GM18511 (cell line): ENCODE measurements around the gene EHD4.

ENCODE experiments used
- ATAC-seq: cut with Tn5 transposase; IDR thresholded peaks from one replicate; pipeline ENCODE4 v1.9.1; 2021; ENCODE audit warnings: mild to moderate bottlenecking, moderate library complexity; ENCODE audit not compliant: unreplicated experiment

The EHD4 gene

GRCh38 chr15:41899854-41900442 is 72.4 kb downstream of the EHD4 start:
- ATAC-seq = no peak

- ATAC-seq = no peak
Measured at GRCh38 chr15:41897363-41897799, 75.0 kb downstream of the EHD4 start.

DNA sequence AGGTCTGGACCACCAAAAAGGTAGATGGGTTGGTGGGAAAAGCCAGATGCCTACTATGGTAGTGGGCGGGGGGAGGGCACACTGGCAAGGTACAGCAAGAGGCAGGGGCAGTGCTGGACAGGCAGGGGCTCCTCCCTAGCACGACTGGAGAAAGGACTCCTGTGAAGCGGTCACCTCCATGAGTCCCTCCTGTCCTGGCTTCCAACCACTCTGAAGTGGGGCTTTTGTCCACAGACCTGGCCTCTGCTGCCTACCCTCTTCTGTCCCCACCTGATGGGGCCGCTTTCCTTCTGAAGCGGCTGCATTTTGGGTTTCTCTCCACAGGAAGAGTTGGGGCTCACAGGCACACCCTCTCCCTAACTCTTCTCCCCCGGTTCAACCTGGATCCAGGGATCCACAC is 75.8 kb downstream of the EHD4 start:
- ATAC-seq = no peak

DNA sequence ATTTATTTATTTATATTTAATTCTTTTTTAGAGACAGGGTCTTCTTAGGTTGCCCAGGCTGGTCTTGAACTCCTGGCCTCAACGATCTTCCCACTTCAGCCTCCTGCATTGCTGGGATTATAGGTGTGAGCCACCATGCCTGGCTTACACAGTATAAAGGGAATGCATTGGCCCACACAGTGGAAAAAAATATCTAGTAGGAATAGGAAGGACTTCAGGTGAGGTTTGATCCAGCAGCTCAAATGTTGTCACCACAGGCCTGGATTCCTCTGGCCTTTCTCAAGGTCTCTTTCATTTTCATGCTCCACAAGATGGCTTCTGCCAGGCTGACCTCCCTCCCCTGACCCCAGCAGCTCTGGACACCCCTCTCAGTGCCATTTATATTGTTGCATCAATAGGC is 76.4 kb downstream of the EHD4 start:
- ATAC-seq = no peak

DNA sequence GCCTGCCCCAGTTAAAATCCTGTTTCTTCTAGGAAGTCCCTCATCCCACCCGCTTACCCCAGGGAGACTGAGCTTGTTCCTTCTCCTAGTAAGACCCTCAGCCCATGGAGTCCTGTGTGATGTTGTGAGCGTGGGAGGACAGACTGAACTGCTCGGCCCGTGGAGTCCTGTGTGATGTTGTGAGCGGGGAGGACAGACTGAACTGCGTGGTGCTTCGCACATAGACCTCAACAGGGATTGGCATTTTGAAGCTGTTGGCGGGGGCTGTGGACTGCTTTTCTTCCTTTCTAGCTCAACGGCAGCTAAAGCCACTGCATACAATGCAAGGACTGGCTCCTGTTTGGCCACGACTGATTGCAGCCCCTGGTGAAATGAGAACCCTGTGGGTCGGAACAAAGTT is 76.9 kb downstream of the EHD4 start:
- no peak for ATAC-seq

GRCh38 chr15:41894791-41895463 is 77.4 kb downstream of the EHD4 start:
- peak; percentile 94 for ATAC-seq

- ATAC-seq = peak; percentile 34
Measured at GRCh38 chr15:41894251-41894790, 78.0 kb downstream of the EHD4 start.

- ATAC-seq = no peak
Measured at GRCh38 chr15:41893422-41894250, 78.7 kb downstream of the EHD4 start, which contains the start of gene SPTBN5. SPTBN5 (minus strand) TSS chr15:41894053; CDS start chr15:41893497, 556 bp downstream.

GRCh38 chr15:41892621-41893421 is 79.5 kb downstream of the EHD4 start:
- no peak for ATAC-seq

DNA sequence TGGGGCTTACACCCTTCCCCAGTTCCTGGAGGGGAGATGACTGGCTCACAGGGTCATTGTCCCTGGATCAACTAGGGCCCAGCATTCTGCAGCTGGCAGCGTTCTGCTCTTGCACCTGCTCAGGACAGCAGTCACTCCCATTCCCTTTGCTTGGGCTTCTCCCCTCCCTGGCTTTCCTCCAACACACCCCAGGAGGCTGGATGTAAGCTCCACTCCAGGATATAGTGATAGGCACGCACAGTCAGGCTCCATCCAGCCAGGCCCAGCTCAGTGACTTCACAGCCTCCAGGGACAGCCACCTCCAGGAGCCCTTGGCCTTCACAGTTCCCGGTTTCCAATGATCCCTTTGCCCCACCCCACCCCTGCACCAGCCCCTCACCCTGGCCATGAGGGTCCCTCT is 80.4 kb downstream of the EHD4 start:
- ATAC-seq = no peak

DNA sequence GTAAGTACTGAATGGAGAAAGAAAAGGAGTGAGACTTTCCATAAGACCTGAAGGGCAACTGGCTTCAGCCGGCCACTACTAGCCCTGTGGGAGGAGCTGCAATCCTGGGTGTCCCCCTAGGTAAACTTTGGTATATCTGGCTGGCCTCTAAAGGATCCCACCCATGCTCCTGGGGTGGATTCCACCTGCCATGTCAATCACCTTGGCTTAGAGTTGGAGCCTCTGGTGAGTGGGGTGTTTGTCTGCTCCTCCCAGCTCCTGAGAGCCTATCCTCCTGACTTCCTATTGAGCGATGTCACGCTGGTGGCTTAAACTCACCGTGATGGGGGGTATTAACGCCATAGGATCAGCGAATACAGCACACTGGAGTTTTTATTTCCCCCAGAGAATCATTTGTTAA is 81.1 kb downstream of the EHD4 start:
- ATAC-seq = no peak

- ATAC-seq = no peak
Measured at GRCh38 chr15:41890050-41890690, 82.2 kb downstream of the EHD4 start.

- ATAC-seq = no peak
Measured at GRCh38 chr15:41888662-41889253, 83.6 kb downstream of the EHD4 start.

GRCh38 chr15:41887893-41888292 is 84.5 kb downstream of the EHD4 start:
- no peak for ATAC-seq

GRCh38 chr15:41887161-41887560 is 85.2 kb downstream of the EHD4 start:
- ATAC-seq = no peak

GRCh38 chr15:41886741-41887140 is 85.6 kb downstream of the EHD4 start:
- no peak for ATAC-seq

DNA sequence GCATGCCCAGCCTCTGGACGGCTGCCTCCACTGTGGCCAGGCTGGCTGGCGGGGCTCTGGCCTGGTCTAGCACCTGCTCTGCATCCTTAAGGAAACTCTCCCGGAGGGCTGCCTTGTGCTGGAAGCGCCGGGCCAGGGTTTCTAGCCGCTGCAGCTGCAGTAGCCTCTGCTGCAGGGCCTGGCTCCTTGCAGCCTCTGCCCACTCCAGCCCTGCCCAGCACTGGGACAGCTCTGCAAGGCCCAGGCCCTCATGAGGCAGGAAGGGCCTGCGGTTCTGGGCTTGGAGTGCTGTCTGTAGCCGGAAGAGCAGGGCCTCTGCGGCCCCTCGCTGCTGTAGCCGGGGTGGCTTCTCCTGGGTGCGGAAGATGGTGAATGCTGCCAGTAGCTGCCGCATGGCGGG is 86.5 kb downstream of the EHD4 start:
- ATAC-seq = no peak

- ATAC-seq = no peak
Measured at GRCh38 chr15:41885321-41885720, 87.0 kb downstream of the EHD4 start.

DNA sequence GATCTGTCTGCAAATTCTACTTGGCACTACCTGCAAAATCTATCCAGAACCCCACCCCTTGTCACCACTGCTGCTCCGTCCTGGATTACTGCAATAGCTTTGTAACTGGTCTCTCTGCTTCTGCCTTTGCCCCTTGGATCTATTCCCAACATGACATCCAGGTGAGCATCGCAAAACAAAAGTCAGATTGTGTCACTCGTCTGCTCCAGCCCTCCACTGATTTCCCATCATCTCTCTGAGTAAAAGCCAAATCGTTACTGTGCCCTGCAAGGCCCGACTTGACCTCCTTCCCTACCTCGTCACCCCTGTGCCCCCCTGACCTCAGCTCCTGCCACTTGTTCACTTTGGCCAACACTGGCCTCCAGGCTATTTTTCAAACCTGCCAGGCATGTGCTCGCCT is 87.9 kb downstream of the EHD4 start:
- ATAC-seq = no peak

DNA sequence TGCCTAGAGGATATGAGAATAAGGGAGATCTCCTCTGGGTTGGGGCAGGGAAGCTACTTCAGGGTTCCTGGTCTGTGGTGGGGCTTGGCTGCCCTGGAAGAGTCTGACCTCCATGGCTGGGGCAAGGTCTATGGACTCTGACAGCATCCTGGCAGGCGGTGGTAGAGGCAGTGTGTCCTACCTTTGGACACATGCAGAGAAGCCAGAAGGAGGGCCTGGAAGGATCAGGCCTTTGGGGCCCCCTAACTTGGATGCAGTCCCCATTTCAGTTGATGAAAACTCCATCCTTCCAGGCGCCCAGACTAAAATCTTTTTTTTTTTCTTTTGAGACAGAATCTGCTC is 88.9 kb downstream of the EHD4 start:
- no peak for ATAC-seq
